ENCODE data around the gene ZNF256. TPM values are rescaled to one million over a fixed set of nuclear protein-coding genes. Genes with fewer than 3 reads are reported as not detected.

ZNF256 gene
- total and polyA plus RNA-seq, 10 of the 15 experiments (the other 5 are each of a cell fraction or from before 2014, with no cell fraction given), result 1.0 to 7.5 (median 4.3) TPM

DNA sequence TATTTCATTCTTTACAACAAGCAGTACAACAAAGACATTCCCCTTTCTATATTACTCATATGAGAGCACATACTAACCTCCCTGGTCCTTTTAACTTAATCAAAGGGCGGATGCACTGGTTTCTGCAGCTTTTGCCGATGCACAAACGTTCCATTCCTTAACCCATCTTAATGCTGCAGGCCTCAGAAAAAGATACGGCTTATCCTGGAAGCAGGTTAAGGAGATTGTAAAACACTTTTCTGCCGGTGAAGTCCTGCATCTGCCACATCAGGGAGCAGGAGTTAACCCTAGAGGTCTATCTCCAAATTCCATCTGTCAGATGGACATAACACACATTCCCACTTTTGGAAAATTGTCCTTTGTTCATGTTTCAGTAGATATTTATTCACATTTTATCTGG is 47.2 kb downstream of the ZNF256 start (continued):
- no peak for TF ChIP-seq NR2C2 (IDR thresholded peaks at IDR 0.05; ENCODE audit: borderline replicate concordance, control insufficient read depth, insufficient read length, low read depth)
- TF ChIP-seq HCFC1 (IDR thresholded peaks at IDR 0.05; ENCODE audit: low read length), result no peak
- no peak for TF ChIP-seq TARDBP (IDR thresholded peaks at IDR 0.05; ENCODE audit: borderline replicate concordance)
- no peak for TF ChIP-seq CHD1 (IDR thresholded peaks at IDR 0.05; ENCODE audit: low read depth, low read length)
- TF ChIP-seq CBX5 (IDR thresholded peaks at IDR 0.05; ENCODE audit: low read depth), result no peak
- TF ChIP-seq HDGF (IDR thresholded peaks at IDR 0.05), result no peak
- TF ChIP-seq ZNF207 (IDR thresholded peaks at IDR 0.05; ENCODE audit: borderline replicate concordance), result no peak
- no peak for TF ChIP-seq FOXK2 (IDR thresholded peaks at IDR 0.05)
- no peak for TF ChIP-seq IKZF1 (conservative IDR thresholded peaks at IDR 0.05)

Other genes with a start within 250 kb of the ZNF256 start
Only the 7 nearest of the 17 such genes appear.
- 13.1 and 15.2 TPM in 2 replicates for gene ZNF587, start 97.8 kb downstream of the ZNF256 start, total RNA-seq (2014; rRNA removed)
- 23.4 and 23.8 TPM in 2 replicates for gene ZNF587, start 97.8 kb downstream of the ZNF256 start, total RNA-seq (2014; rRNA removed; fragmentation: Illumina TruSeq; extraction: Trizol)
- 20.2 and 27.8 TPM in 2 replicates for gene ZNF587, start 97.8 kb downstream of the ZNF256 start, total RNA-seq (2021)
- gene ZNF587, start 97.8 kb downstream of the ZNF256 start, polyA plus RNA-seq (2011; rRNA removed), result 20.1 and 22.2 TPM in 2 replicates
- 16.4 and 17.7 TPM in 2 replicates for gene ZNF587, start 97.8 kb downstream of the ZNF256 start, polyA plus RNA-seq (2014; fragmentation: Illumina TruSeq; extraction: Trizol)
- gene ZNF587, start 97.8 kb downstream of the ZNF256 start, polyA plus RNA-seq (2014; fragmentation: Nextera tagmentation; extraction: Ambion mirVana), result 1 to 10 TPM; 1.9 to 2.6 TPM
- gene ZNF587, start 97.8 kb downstream of the ZNF256 start, polyA plus RNA-seq (2014; rRNA removed), result 14.0 and 15.0 TPM in 2 replicates
- 1 to 10 TPM; 6.7 to 8.5 TPM for gene ZNF587, start 97.8 kb downstream of the ZNF256 start, polyA plus RNA-seq (2016; fragmentation: Nextera tagmentation; extraction: Ambion mirVana)
- 20.7 and 25.4 TPM in 2 replicates for gene ZNF814, start 58.7 kb downstream of the ZNF256 start, total RNA-seq (2014; rRNA removed)
- 22.1 and 23.3 TPM in 2 replicates for gene ZNF814, start 58.7 kb downstream of the ZNF256 start, total RNA-seq (2014; rRNA removed; fragmentation: Illumina TruSeq; extraction: Trizol)
- gene ZNF814, start 58.7 kb downstream of the ZNF256 start, total RNA-seq (2021), result 16.5 and 20.6 TPM in 2 replicates
- gene ZNF814, start 58.7 kb downstream of the ZNF256 start, polyA plus RNA-seq (2011; rRNA removed), result 29.2 and 31.0 TPM in 2 replicates
- 10.9 and 14.4 TPM in 2 replicates for gene ZNF814, start 58.7 kb downstream of the ZNF256 start, polyA plus RNA-seq (2014; fragmentation: Illumina TruSeq; extraction: Trizol)
- gene ZNF814, start 58.7 kb downstream of the ZNF256 start, polyA plus RNA-seq (2014; fragmentation: Nextera tagmentation; extraction: Ambion mirVana), result 10 to 100 TPM; 22.4 to 23.5 TPM
- gene ZNF814, start 58.7 kb downstream of the ZNF256 start, polyA plus RNA-seq (2014; rRNA removed), result 12.4 and 16.2 TPM in 2 replicates
- 10 to 100 TPM; 21.4 to 21.8 TPM for gene ZNF814, start 58.7 kb downstream of the ZNF256 start, polyA plus RNA-seq (2016; fragmentation: Nextera tagmentation; extraction: Ambion mirVana)
- gene ZNF417, start 31.1 kb downstream of the ZNF256 start, total RNA-seq (2014; rRNA removed), result 11.2 and 12.7 TPM in 2 replicates
- 12.0 and 12.3 TPM in 2 replicates for gene ZNF417, start 31.1 kb downstream of the ZNF256 start, total RNA-seq (2014; rRNA removed; fragmentation: Illumina TruSeq; extraction: Trizol)
- 11.5 and 11.9 TPM in 2 replicates for gene ZNF417, start 31.1 kb downstream of the ZNF256 start, total RNA-seq (2021)
- 13.6 and 17.0 TPM in 2 replicates for gene ZNF417, start 31.1 kb downstream of the ZNF256 start, polyA plus RNA-seq (2011; rRNA removed)
- gene ZNF417, start 31.1 kb downstream of the ZNF256 start, polyA plus RNA-seq (2014; fragmentation: Illumina TruSeq; extraction: Trizol), result 6.2 and 7.3 TPM in 2 replicates
- gene ZNF417, start 31.1 kb downstream of the ZNF256 start, polyA plus RNA-seq (2014; fragmentation: Nextera tagmentation; extraction: Ambion mirVana), result 1 to 10 TPM; 1.3 to 1.6 TPM
- gene ZNF417, start 31.1 kb downstream of the ZNF256 start, polyA plus RNA-seq (2014; rRNA removed), result 5.5 and 7.3 TPM in 2 replicates
- 1 to 10 TPM; 4.8 to 5.6 TPM for gene ZNF417, start 31.1 kb downstream of the ZNF256 start, polyA plus RNA-seq (2016; fragmentation: Nextera tagmentation; extraction: Ambion mirVana)
- gene ZNF418, start 12.3 kb downstream of the ZNF256 start, total RNA-seq (2014; rRNA removed), result 0.45 and 0.54 TPM in 2 replicates
- 1.2 and 1.3 TPM in 2 replicates for gene ZNF418, start 12.3 kb downstream of the ZNF256 start, total RNA-seq (2014; rRNA removed; fragmentation: Illumina TruSeq; extraction: Trizol)
- 0.69 TPM in 2 replicates for gene ZNF418, start 12.3 kb downstream of the ZNF256 start, total RNA-seq (2021)
- gene ZNF418, start 12.3 kb downstream of the ZNF256 start, polyA plus RNA-seq (2011; rRNA removed), result 1.2 and 2.5 TPM in 2 replicates
- gene ZNF418, start 12.3 kb downstream of the ZNF256 start, polyA plus RNA-seq (2014; fragmentation: Illumina TruSeq; extraction: Trizol), result 0.59 and 2.0 TPM in 2 replicates
- gene ZNF418, start 12.3 kb downstream of the ZNF256 start, polyA plus RNA-seq (2014; fragmentation: Nextera tagmentation; extraction: Ambion mirVana), result under 1 TPM in 1 of 2 experiments, not detected in 1; 0.20 TPM
- gene ZNF418, start 12.3 kb downstream of the ZNF256 start, polyA plus RNA-seq (2014; rRNA removed), result 0.53 and 1.3 TPM in 2 replicates
- 1 to 10 TPM in 1 of 2 experiments, under 1 TPM in 1; 0.44 to 1.1 TPM for gene ZNF418, start 12.3 kb downstream of the ZNF256 start, polyA plus RNA-seq (2016; fragmentation: Nextera tagmentation; extraction: Ambion mirVana)
- gene C19orf18, start 26.8 kb upstream of the ZNF256 start, total RNA-seq (2014; rRNA removed), result not detected in 2 replicates
- gene C19orf18, start 26.8 kb upstream of the ZNF256 start, total RNA-seq (2014; rRNA removed; fragmentation: Illumina TruSeq; extraction: Trizol), result 0.28 TPM in 1 of 2 replicates, not detected in the other
- not detected in 2 replicates for gene C19orf18, start 26.8 kb upstream of the ZNF256 start, total RNA-seq (2021)
- gene C19orf18, start 26.8 kb upstream of the ZNF256 start, polyA plus RNA-seq (2011; rRNA removed), result 0.12 TPM in 1 of 2 replicates, not detected in the other
- 0.30 TPM in 1 of 2 replicates, not detected in the other for gene C19orf18, start 26.8 kb upstream of the ZNF256 start, polyA plus RNA-seq (2014; fragmentation: Illumina TruSeq; extraction: Trizol)
- gene C19orf18, start 26.8 kb upstream of the ZNF256 start, polyA plus RNA-seq (2014; fragmentation: Nextera tagmentation; extraction: Ambion mirVana), result under 1 TPM in 1 of 2 experiments, not detected in 1; 0.21 TPM
- 0.29 TPM in 1 of 2 replicates, not detected in the other for gene C19orf18, start 26.8 kb upstream of the ZNF256 start, polyA plus RNA-seq (2014; rRNA removed)
- not detected for gene C19orf18, start 26.8 kb upstream of the ZNF256 start, polyA plus RNA-seq (2016; fragmentation: Nextera tagmentation; extraction: Ambion mirVana)
- 8.8 and 9.3 TPM in 2 replicates for gene ZNF606, start 55.1 kb upstream of the ZNF256 start, total RNA-seq (2014; rRNA removed)
- 6.4 and 6.5 TPM in 2 replicates for gene ZNF606, start 55.1 kb upstream of the ZNF256 start, total RNA-seq (2014; rRNA removed; fragmentation: Illumina TruSeq; extraction: Trizol)
- gene ZNF606, start 55.1 kb upstream of the ZNF256 start, total RNA-seq (2021), result 10.5 and 10.6 TPM in 2 replicates
- gene ZNF606, start 55.1 kb upstream of the ZNF256 start, polyA plus RNA-seq (2011; rRNA removed), result 6.6 and 9.4 TPM in 2 replicates
- gene ZNF606, start 55.1 kb upstream of the ZNF256 start, polyA plus RNA-seq (2014; fragmentation: Illumina TruSeq; extraction: Trizol), result 5.2 and 5.7 TPM in 2 replicates
- gene ZNF606, start 55.1 kb upstream of the ZNF256 start, polyA plus RNA-seq (2014; fragmentation: Nextera tagmentation; extraction: Ambion mirVana), result 1 to 10 TPM; 2.2 TPM
- gene ZNF606, start 55.1 kb upstream of the ZNF256 start, polyA plus RNA-seq (2014; rRNA removed), result 7.7 and 8.7 TPM in 2 replicates
- 1 to 10 TPM; 9.1 to 9.3 TPM for gene ZNF606, start 55.1 kb upstream of the ZNF256 start, polyA plus RNA-seq (2016; fragmentation: Nextera tagmentation; extraction: Ambion mirVana)
- not detected in 2 replicates for gene ZSCAN1, start 86.3 kb upstream of the ZNF256 start, total RNA-seq (2014; rRNA removed)
- gene ZSCAN1, start 86.3 kb upstream of the ZNF256 start, total RNA-seq (2014; rRNA removed; fragmentation: Illumina TruSeq; extraction: Trizol), result not detected in 2 replicates
- not detected in 2 replicates for gene ZSCAN1, start 86.3 kb upstream of the ZNF256 start, total RNA-seq (2021)
- not detected in 2 replicates for gene ZSCAN1, start 86.3 kb upstream of the ZNF256 start, polyA plus RNA-seq (2011; rRNA removed)
- not detected in 2 replicates for gene ZSCAN1, start 86.3 kb upstream of the ZNF256 start, polyA plus RNA-seq (2014; fragmentation: Illumina TruSeq; extraction: Trizol)
- not detected for gene ZSCAN1, start 86.3 kb upstream of the ZNF256 start, polyA plus RNA-seq (2014; fragmentation: Nextera tagmentation; extraction: Ambion mirVana)
- gene ZSCAN1, start 86.3 kb upstream of the ZNF256 start, polyA plus RNA-seq (2014; rRNA removed), result not detected in 2 replicates
- gene ZSCAN1, start 86.3 kb upstream of the ZNF256 start, polyA plus RNA-seq (2016; fragmentation: Nextera tagmentation; extraction: Ambion mirVana), result not detected